ENCODE measurements around the gene KPTN. TPM values are rescaled to one million over a fixed set of nuclear protein-coding genes. Genes with fewer than 3 reads are reported as not detected.

The KPTN gene
- total RNA-seq, 1 experiment from 2014 or later, result 17.6 TPM

DNA sequence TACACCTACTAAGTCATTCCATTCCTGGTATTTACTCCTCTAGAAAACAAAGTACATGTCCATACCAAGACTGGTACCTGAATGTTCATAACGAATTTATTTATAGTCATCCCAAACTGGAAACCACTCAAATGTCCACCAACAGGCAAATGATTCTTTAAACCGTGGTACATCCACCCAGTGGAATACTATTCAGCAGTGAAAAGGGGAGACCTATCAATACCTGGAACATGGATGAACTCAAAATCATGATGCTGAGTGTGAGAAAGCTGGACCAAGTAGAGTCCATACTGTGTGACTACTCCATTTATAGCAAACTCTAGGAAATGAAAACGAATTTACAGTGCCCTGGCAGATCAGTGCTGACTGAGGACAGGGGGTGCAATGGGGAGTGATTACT, 42.8 kb upstream of the KPTN start:
- DNase-seq (ENCODE audit: unreplicated experiment), result no peak
- Mint-ChIP-seq H3K27ac (ENCODE audit: low read depth, unreplicated experiment) (no peak overlapping the region), H3K27me3 (ENCODE audit: insufficient read depth, unreplicated experiment) (no peaks in the 10 kb centered on the region), H3K4me3 (ENCODE audit: unreplicated experiment) (no peak overlapping the region), H3K36me3 (ENCODE audit: insufficient read depth, unreplicated experiment) (no peaks in the 10 kb centered on the region), H3K9me3 (ENCODE audit: unreplicated experiment) (no peaks in the 10 kb centered on the region), H3K4me1 (ENCODE audit: insufficient read depth, unreplicated experiment) (no peaks in the 10 kb centered on the region)
- BruUV-seq (replicated peaks), result no TSS peak
- intact Hi-C loops (cut with micrococcal nuclease), result no loop called here
- TF ChIP-seq CTCF (IDR thresholded peaks at IDR 0.05; ENCODE audit: unreplicated experiment), result no peak
- ChIA-PET CTCF (interaction anchor here (0.7 kb wide), 1 partner anchor 180 kb away, joined by 3 read pairs; no protein-coding TSS in a partner anchor), POLR2A (no interaction called here)

- no peaks in the 10 kb centered on the region for H3K4me1 Mint-ChIP-seq (ENCODE audit: insufficient read depth, unreplicated experiment)
- no TSS peak for BruUV-seq (replicated peaks)
- H3K36me3 Mint-ChIP-seq (ENCODE audit: insufficient read depth, unreplicated experiment), result no peaks in the 10 kb centered on the region
- H3K9me3 Mint-ChIP-seq (ENCODE audit: unreplicated experiment), result no peaks in the 10 kb centered on the region
- CTCF ChIA-PET, result interaction anchor here (0.6 to 1.5 kb wide), 6 partner anchors 8 to 268 kb away, joined by 3 to 4 read pairs (median 3); partner anchors contain the start of gene NAPA
- no peak overlapping the region for H3K4me3 Mint-ChIP-seq (ENCODE audit: unreplicated experiment)
- no peak overlapping the region for H3K27ac Mint-ChIP-seq (ENCODE audit: low read depth, unreplicated experiment)
- intact Hi-C loops (cut with micrococcal nuclease), result no loop called here
- H3K27me3 Mint-ChIP-seq (ENCODE audit: insufficient read depth, unreplicated experiment), result no peaks in the 10 kb centered on the region
- no peak for TF ChIP-seq CTCF (IDR thresholded peaks at IDR 0.05; ENCODE audit: unreplicated experiment)
- POLR2A ChIA-PET, result interaction anchor here (1.7 kb wide), 1 partner anchor 8 kb away, joined by 11 read pairs; the partner anchor contains the start of gene NAPA
- DNase-seq (ENCODE audit: unreplicated experiment), result no peak
Measured at GRCh38 chr19:47523473-47523872, 39.5 kb upstream of the KPTN start.

GRCh38 chr19:47521473-47522180, 37.6 kb upstream of the KPTN start:
- DNase-seq (ENCODE audit: unreplicated experiment), result no peak
- Mint-ChIP-seq H3K27ac (ENCODE audit: low read depth, unreplicated experiment) (no peak overlapping the region), H3K4me3 (ENCODE audit: unreplicated experiment) (no peak overlapping the region), H3K36me3 (ENCODE audit: insufficient read depth, unreplicated experiment) (no peaks in the 10 kb centered on the region), H3K9me3 (ENCODE audit: unreplicated experiment) (no peaks in the 10 kb centered on the region), H3K4me1 (ENCODE audit: insufficient read depth, unreplicated experiment) (no peaks in the 10 kb centered on the region), H3K27me3 (ENCODE audit: insufficient read depth, unreplicated experiment) (no peaks in the 10 kb centered on the region)
- intact Hi-C loops (cut with micrococcal nuclease), result no loop called here
- TF ChIP-seq CTCF (IDR thresholded peaks at IDR 0.05; ENCODE audit: unreplicated experiment), result no peak
- CTCF ChIA-PET, result interaction anchor here (0.9 to 1.3 kb wide), 5 partner anchors 8 to 47 kb away, joined by 3 to 4 read pairs (median 3); no protein-coding TSS in a partner anchor
- POLR2A ChIA-PET, result interaction anchor here (0.6 to 0.7 kb wide), 2 partner anchors 77 to 488 kb away, joined by 3 read pairs; no protein-coding TSS in a partner anchor
- no TSS peak for BruUV-seq (replicated peaks)

GRCh38 chr19:47520839-47521238, 36.8 kb upstream of the KPTN start:
- no peak for TF ChIP-seq CTCF (IDR thresholded peaks at IDR 0.05; ENCODE audit: unreplicated experiment)
- BruUV-seq (replicated peaks), result no TSS peak
- no peak for DNase-seq (ENCODE audit: unreplicated experiment)
- POLR2A ChIA-PET, result interaction anchor here (0.7 kb wide), 1 partner anchor 78 kb away, joined by 3 read pairs; no protein-coding TSS in a partner anchor
- Mint-ChIP-seq H3K36me3 (ENCODE audit: insufficient read depth, unreplicated experiment) (no peaks in the 10 kb centered on the region), H3K4me1 (ENCODE audit: insufficient read depth, unreplicated experiment) (no peaks in the 10 kb centered on the region), H3K4me3 (ENCODE audit: unreplicated experiment) (no peak overlapping the region), H3K9me3 (ENCODE audit: unreplicated experiment) (no peaks in the 10 kb centered on the region), H3K27ac (ENCODE audit: low read depth, unreplicated experiment) (no peak overlapping the region), H3K27me3 (ENCODE audit: insufficient read depth, unreplicated experiment) (no peaks in the 10 kb centered on the region)
- CTCF ChIA-PET, result interaction anchor here (1.0 to 1.3 kb wide), 2 partner anchors 12 to 38 kb away, joined by 3 read pairs; no protein-coding TSS in a partner anchor
- intact Hi-C loops (cut with micrococcal nuclease), result no loop called here
